NK-92 (cell line): ENCODE data around the gene AMZ2.
"Not testable (repeated sequence)": the region's sequence is repeated elsewhere in the genome, so short reads cannot be mapped to it uniquely, and the experiment has no call there.

ENCODE experiments used
- DNase-seq: peaks from one replicate; lab custom pipeline; 2025; ENCODE audit not compliant: unreplicated experiment; lab: John Stamatoyannopoulos, UW

Gene AMZ2

GRCh38 chr17:68220186-68220585 is 27.7 kb upstream of the AMZ2 start:
- DNase-seq, result not testable (repeated sequence)

DNA sequence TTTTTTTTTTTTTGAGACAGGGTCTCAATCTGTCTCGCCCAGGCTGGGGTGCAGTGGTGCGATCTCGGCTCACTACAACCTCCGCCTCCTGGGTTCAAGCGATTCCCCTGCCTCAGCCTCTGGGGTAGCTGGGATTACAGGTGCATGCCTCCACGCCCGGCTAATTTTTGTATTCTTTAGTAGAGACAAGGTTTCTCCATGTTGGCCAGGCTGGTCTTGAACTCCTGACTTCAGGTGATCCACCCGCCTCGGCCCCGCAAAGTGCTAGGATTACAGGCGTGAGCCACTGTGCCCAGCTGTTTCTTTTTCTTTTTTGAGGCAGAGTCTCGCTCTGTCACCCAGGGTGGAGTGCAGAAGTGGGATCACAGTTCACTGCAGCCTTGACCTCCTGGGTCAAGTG is 27.1 kb upstream of the AMZ2 start:
- DNase-seq, result not testable (repeated sequence)

DNA sequence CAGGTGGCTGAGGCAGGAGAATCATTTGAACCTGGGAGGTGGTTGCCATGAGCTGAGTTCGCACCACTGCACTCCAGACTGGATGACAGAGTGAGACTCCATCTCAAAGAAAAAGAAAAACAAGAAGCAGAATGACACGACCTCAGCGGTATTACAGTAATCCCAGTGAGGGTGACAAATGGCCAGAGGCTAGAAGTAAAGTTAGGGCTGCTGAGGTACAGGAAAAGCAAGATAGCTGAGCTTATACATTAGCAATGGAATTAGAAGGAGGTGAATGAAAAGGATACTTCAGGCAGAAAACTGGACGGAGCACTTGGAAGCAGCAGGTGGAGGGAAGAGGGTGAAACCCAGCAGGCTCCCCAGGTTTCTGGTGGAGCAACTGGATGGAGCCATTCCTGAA is 26.1 kb upstream of the AMZ2 start:
- no peak for DNase-seq

- DNase-seq, result no peak
These were observed 25.2 kb upstream of the AMZ2 start for GRCh38 chr17:68222606-68223005.

- not testable (repeated sequence) for DNase-seq
These were observed 22.8 kb upstream of the AMZ2 start for GRCh38 chr17:68225055-68225454.

GRCh38 chr17:68228039-68228680 is 19.7 kb upstream of the AMZ2 start:
- not testable (repeated sequence) for DNase-seq

DNA sequence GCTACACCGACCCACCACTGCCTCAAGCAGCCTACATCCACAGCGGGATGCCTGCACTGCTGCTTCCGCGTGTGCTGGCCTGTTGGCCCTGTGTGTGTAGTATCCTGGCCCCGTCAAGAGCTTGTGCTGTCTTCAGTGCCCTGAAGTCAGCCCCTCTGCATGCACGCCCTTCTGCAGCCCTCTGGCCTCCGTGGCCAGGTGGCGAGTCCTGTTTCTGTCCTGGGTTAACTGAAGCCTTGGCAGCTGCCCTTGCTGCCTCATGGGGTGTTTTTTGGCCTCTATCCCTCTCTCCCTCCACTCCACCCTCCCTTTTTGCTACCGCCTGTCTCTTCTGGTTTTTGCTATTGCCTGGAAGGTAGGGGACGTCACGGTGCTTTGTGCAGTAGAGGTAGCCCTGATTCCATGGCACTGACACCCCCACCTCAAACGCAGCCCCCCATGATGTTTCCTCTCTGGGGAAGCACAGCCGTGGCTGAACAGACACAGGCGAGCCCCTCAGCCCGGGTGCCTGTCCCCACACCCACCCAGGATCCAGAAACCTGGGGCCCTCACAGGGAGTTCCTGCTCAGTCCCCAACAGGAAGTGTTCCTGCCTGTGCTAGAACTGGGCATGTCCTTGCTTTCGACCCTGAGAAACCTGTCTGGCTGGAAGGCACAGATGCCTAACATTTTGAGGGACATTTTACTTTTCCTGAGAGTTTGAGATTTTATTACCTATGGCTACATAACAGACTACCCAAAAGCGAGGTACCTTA is 18.8 kb upstream of the AMZ2 start:
- DNase-seq, result no peak

DNA sequence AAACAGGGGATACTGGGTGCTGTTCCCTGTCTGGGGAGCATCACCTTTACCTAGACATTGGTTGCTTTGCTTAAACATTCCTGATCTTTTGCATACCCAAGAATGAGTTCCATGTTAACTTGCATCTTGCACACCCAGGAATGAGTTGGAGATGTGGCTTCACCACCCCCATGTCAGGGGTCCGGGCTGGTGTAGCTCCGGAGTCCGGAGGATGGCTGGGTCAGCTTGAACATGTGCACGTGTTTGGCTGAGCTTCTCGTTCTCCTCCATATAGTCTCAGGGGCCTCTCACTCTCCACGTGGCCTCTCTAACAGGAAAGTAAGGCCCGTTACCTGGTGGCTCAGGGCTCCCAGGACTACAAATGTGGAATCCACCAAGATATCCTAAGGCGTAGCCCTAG is 18.2 kb upstream of the AMZ2 start:
- DNase-seq, result no peak

GRCh38 chr17:68231131-68231530 is 16.7 kb upstream of the AMZ2 start:
- DNase-seq, result not testable (repeated sequence)

- no peak for DNase-seq
These were observed 16.3 kb upstream of the AMZ2 start for GRCh38 chr17:68231541-68231940.

- not testable (repeated sequence) for DNase-seq
These were observed 15.1 kb upstream of the AMZ2 start for GRCh38 chr17:68232741-68233140.

DNA sequence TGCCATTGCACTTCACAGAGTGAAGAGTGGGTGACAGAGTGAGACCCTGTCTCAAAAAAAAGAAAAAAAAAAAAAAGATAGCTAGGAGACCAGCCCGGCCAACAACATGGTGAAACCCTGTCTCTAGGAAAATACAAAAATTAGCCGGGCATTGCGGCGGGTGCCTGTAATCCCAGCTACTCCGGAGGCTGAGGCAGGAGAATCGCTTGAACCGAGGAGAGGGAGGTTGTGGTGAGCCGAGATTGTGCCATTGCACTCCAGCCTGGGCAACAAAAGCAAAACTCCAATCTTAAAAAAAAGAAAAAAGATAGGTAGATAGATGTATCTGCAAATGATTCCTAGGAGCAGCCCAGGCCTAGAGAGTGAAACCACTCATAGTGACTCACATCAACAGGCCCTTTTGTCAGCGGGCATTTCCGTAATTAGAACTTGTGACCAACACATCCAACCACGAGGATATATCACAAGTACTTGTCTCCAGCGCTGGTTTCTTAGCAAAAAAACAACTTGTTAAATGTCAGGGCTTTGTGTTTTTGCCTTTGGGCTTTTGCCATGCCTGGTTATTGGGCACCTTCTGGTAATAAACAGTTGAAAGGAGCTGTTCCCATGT is 13.0 kb upstream of the AMZ2 start:
- not testable (repeated sequence) for DNase-seq

- not testable (repeated sequence) for DNase-seq
These were observed 12.5 kb upstream of the AMZ2 start for GRCh38 chr17:68235336-68235791.

- not testable (repeated sequence) for DNase-seq
These were observed 10.3 kb upstream of the AMZ2 start for GRCh38 chr17:68237369-68238163.

GRCh38 chr17:68238164-68238870 is 9.5 kb upstream of the AMZ2 start:
- DNase-seq, result no peak

DNA sequence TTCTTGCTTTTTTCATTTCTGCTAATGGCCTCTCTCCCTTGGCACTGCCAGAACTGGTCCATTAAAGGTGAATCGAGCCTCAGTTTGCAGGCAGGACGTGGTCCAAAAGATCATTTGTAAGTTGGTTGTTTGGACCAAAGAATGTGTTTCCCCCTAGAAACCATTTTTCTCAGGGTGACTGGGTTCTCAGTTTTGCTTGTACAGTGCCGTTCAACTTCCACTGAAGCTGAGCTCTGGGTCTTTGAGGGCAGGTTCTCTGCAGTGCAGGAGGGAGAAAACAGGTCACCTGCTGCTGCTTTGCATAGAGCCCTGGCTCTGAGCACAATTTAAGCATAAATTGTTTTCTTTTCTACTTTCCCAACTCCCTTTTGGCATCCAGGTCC is 9.0 kb upstream of the AMZ2 start:
- no peak for DNase-seq

DNA sequence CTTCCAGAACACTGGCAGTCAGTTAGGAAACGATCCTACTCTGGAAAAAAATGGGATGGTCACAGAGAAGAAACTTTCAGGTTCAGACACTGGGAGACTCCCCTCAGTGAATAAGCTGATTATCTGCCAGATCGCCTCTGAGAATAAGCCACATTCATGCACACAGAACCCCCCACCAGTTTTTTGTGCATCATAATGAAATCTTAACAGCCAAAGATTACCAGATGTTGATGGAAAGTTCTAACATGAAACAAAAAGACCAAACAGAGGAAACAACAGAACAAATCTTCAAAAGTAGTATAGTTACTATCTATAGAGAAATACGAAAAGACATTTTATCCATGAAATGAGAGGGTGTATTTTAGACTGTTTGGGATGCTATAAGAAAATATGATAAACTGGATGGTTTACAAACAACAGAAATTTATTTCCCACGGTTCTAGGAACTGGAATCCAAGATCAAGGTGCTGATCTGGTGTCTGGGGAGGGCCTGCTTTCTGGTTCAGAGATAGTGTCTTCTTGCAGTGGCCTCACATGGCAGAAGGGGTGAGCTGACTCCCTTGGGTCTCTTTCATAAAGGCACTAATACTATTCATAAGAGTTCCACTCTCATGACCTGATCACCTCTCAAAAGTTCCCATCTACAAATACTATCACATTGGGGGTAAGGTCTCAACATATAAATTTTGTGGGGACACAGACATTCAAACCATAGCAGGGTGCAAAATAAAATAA is 8.0 kb upstream of the AMZ2 start:
- no peak for DNase-seq

DNA sequence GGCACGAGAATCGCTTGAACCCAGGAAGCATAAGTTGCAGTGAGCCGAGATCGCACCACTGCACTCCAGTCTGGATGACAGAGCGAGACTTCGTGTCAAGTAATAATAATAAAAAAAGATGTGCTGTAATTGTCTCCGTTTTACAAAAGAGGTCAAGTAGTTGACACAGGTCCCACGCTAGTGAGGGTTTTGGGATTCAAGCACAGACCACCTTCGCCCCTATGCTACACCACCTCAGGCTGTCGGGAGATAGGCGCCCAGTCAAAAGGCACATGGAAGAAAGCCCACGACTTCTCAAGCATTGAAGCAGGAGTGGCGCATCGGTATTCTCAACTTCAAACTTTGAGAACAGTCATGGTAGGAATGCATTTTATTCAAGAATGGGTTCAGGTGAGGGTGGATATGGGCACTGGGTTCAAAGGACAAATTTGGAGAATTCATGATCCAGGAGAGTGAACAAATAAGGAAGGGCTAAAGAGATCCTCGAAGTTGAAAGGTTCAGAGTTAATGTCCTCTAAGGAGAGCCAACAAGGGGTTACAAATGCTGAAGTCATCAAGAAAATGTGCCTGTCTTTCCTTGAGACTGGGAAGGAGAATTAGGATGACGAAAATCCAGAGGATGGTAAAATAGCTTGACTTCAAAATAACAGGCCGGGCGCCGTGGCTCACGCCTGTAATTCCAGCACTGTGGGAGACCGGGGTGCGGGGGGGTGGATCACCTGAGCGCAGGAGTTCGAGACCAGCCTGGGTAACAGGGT is 1.4 kb upstream of the AMZ2 start:
- DNase-seq, result no peak

DNA sequence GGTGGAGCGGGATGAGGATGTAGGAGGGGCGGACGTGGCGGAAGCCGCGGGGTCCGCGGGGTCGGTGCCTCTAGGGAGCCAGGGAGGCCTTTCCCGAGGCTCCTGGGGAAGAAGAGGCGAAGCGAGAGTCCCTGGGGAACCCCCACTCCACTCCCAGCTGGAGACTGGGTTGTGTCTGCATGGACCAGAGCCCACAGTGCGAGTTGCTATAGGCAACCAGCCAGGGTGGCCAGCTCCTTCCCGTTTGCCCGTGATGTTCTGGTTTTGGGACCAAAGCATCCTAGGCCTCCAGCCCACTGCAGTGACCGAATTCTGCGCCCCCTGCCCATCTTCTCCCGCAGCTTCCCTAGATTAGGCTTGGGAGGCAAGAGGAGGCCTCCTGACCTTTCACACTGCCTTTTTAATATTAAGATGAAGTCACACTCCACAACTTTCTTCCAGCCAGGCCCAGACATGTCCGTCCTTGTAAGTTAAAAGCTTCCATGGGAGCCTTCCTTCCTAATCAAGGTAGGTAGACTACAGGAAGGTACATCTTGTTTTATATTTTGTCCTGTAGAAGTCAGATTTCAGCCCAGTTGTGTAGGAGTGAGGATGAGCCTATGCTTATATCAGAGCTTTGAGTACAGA is 469 bp downstream of the AMZ2 start:
- no peak for DNase-seq
